Gastrocnemius medialis (tissue), 4 donors: ENCODE data around the gene CADM2.
"Not testable (repeated sequence)": the region's sequence is repeated elsewhere in the genome, so short reads cannot be mapped to it uniquely, and the experiment has no call there.

Source experiments
- CTCF ChIP-seq, 5 experiments: fragments of 450-650 bp in 3 of 5; fragments of 200-600 bp in 2 of 5; sonication (generic) in 2 of 5; IDR thresholded peaks in 4 of 5; conservative IDR thresholded peaks in 1 of 5; 1 replicate in 4 of 5; 2 replicates in 1 of 5; pipeline ENCODE4 v1.5.1; 2016 to 2019; ENCODE audit warnings: antibody characterized with exemption in 5 of 5, mild to moderate bottlenecking in 3 of 5, moderate library complexity in 3 of 5
- POLR2A ChIP-seq, 2 donors: fragments of 450-650 bp; IDR thresholded peaks; one replicate each; pipeline ENCODE4 v1.6.1; 2017; ENCODE audit warnings: antibody characterized with exemption in 2 of 2, mild to moderate bottlenecking in 2 of 2, moderate library complexity in 2 of 2

DNA sequence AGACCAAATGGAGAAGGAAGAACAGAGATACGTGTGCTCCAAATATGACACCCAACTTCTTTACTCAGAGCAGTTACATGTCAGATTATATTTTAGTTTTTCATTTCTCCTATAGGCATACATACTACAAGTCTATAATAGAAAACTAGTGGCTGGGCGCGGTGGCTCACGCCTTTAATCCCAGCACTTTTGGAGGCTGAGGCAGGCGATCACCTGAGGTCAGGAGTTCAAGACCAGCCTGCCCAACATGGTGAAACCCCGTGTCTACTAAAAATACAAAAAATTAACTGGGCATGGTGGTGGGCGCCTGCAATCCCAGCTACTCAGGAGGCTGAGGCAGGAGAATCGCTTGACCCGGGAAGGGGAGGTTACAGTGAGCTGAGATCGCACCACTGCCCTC, 1030.8 kb downstream of the CADM2 start:
- not testable (repeated sequence) for TF ChIP-seq CTCF (IDR thresholded peaks at IDR 0.05 in 4 of 5, conservative IDR thresholded peaks at IDR 0.05 in 1 of 5); POLR2A (IDR thresholded peaks at IDR 0.05)
